ENCODE results near the gene SETSIP.
"Not testable (repeated sequence)": the region's sequence is repeated elsewhere in the genome, so short reads cannot be mapped to it uniquely, and the experiment has no call there.

SETSIP gene

GRCh38 chr1:92084651-92085050 lies 9.4 kb upstream of the SETSIP start:
- no peak overlapping the region for H3K4me3 ChIP-seq (ENCODE audit: low read depth, low read length)
- no peak for DNase-seq (ENCODE audit: low read depth, low spot score)
- no peak for TF ChIP-seq CTCF (IDR thresholded peaks at IDR 0.05; ENCODE audit: low read depth, low read length)
- in situ Hi-C loops (cut with HindIII; ENCODE audit: low sequenced_read_pairs): no loop called here

DNA sequence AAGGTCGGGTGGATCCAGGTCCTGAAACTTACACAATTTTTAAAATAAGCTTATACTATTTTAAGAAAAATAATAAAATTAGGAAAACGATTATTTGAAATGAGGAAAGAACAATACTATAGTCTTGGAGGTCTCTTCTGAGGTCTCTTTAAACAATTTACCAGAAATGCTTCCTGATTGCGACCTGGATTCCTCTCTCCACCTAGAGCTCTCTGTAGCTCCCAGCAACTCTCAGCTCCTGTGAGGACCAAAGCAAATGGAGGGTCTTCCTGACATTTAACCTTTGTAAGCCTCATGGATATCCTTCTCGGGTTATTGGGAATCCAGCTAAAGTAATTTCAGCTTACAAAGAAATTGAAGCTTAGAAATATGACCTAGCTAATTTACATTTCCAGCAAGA lies 5.8 kb upstream of the SETSIP start:
- in situ Hi-C loops (cut with HindIII; ENCODE audit: low sequenced_read_pairs): no loop called here
- TF ChIP-seq CTCF (IDR thresholded peaks at IDR 0.05; ENCODE audit: low read depth, low read length): no peak
- peak overlapping the region; percentile 85 for H3K4me3 ChIP-seq (ENCODE audit: low read depth, low read length)
- no peak for DNase-seq (ENCODE audit: low read depth, low spot score)

- in situ Hi-C loops (cut with HindIII; ENCODE audit: low sequenced_read_pairs): no loop called here
- peak; percentile 88 for DNase-seq (ENCODE audit: low read depth, low spot score)
- TF ChIP-seq CTCF (IDR thresholded peaks at IDR 0.05; ENCODE audit: low read depth, low read length): no peak
- H3K4me3 ChIP-seq (ENCODE audit: low read depth, low read length): peak within 1 kb of the TSS; percentile 85
Measured at GRCh38 chr1:92080128-92080985, 5.1 kb upstream of the SETSIP start, which contains the start of gene BTBD8. TSS of gene BTBD8 (plus strand) at chr1:92080345. CDS start at chr1:92080572, 227 bp downstream.

DNA sequence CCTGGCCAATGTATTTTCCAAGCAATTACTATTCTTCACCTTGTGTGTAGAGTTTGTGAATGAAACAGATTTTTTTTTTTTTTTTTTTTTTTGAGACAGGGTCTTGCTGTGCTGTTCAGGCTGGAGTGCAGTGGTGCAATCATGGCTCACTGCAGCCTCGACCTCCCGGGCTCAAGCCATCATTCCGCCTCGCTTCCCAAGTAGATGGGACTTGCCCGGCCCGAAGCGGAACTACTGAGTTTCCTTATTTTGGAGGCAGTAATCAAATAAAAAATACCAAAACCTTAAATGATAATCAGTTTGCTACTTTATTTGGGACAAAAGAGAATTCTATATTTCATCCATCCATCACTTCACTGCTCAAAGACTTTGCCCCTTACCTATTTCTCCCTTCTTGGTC lies 4.2 kb upstream of the SETSIP start:
- no peak for DNase-seq (ENCODE audit: low read depth, low spot score)
- no peak for TF ChIP-seq CTCF (IDR thresholded peaks at IDR 0.05; ENCODE audit: low read depth, low read length)
- in situ Hi-C loops (cut with HindIII; ENCODE audit: low sequenced_read_pairs): no loop called here
- no peak overlapping the region for H3K4me3 ChIP-seq (ENCODE audit: low read depth, low read length)

GRCh38 chr1:92078077-92078476 lies 2.9 kb upstream of the SETSIP start:
- DNase-seq (ENCODE audit: low read depth, low spot score); in situ Hi-C loops (cut with HindIII; ENCODE audit: low sequenced_read_pairs); H3K4me3 ChIP-seq (ENCODE audit: low read depth, low read length): not testable (repeated sequence)

DNA sequence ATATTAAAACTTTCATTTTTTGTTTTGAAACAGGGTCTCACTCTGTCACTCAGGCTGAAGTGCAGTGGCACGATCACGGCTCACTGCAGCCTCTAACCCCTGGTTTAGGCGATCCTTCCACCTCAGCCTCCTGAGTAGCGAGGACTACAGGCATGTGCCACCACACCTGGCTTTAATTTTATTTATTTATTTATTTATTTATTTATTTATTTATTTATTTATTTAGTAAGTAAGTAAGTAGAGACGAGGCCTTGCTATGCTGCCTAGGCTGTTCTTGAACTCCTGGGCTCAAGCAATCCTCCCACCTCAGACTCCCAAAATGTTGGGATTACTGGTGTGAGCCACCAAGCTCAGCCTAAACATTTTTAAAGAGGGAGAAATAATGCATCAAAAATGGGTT lies 1.2 kb upstream of the SETSIP start:
- no peak for TF ChIP-seq CTCF (IDR thresholded peaks at IDR 0.05; ENCODE audit: low read depth, low read length)
- in situ Hi-C loops (cut with HindIII; ENCODE audit: low sequenced_read_pairs): no loop called here
- DNase-seq (ENCODE audit: low read depth, low spot score): no peak
- no peak overlapping the region for H3K4me3 ChIP-seq (ENCODE audit: low read depth, low read length)

DNA sequence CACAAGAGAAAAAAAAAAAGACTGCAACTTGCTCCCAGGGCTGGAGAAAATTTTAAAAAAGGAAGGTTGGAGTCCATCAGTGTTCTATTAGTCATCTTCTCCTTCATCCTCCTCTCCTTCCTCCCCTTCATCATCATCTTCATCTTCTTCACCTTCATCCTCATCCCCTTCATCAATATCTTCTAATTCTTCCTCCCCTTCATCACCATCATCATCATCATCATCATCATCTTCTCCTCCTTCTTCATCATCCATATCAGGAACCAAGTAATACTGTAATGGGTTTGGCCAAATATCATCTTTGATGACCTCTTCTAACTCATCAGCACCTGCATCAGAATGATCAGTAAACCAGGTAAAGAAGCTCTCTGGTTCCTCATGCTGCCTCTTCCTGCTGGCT lies 765 bp downstream of the SETSIP start:
- DNase-seq (ENCODE audit: low read depth, low spot score); H3K4me3 ChIP-seq (ENCODE audit: low read depth, low read length); in situ Hi-C loops (cut with HindIII; ENCODE audit: low sequenced_read_pairs): not testable (repeated sequence)

All from astrocyte of the spinal cord (primary cell).